PC-9 (cell line): ENCODE results near the gene TLR3. TPM values are rescaled to one million over a fixed set of nuclear protein-coding genes. Genes with fewer than 3 reads are reported as not detected.

Source experiments
- BruUV-seq: library from RNA; stranded (reverse); fragments of 400-500 nt; replicated peaks from 2 replicates; lab custom pipeline; 2021; lab: Mats Ljungman, UMichigan
- CTCF ChIA-PET: fragments of 300-600 bp; sonication (Branson Sonifier 250); formaldehyde crosslinking; loops from one replicate; lab custom pipeline; 2022; ENCODE audit warnings: antibody characterized with exemption; lab: Charles Lee
- POLR2A ChIA-PET: fragments of 300-600 bp; sonication (Branson Sonifier 250); formaldehyde crosslinking; loops from one replicate; lab custom pipeline; 2022; ENCODE audit warnings: antibody characterized with exemption; ENCODE audit not compliant: unreplicated experiment; lab: Charles Lee
- DNase-seq, 2 experiments: peaks; one replicate each; pipeline versions ENCODE4 v3.0.0 to v3.0.0-alpha.2; 2015 to 2022; ENCODE audit warnings: mixed read lengths in 1 of 2
- H2AFZ ChIP-seq: fragments of 200-600 bp; sonication (generic); 2 replicates; pipeline ENCODE4 v1.8.1; 2017; ENCODE audit warnings: antibody characterized with exemption
- H3F3A ChIP-seq: fragments of 200-600 bp; sonication (generic); 2 replicates; pipeline ENCODE4 v1.8.1; 2017; ENCODE audit warnings: antibody characterized with exemption, mild to moderate bottlenecking, low read depth; ENCODE audit not compliant: insufficient read depth
- H3K27ac ChIP-seq: fragments of 200-600 bp; sonication (generic); 2 replicates; pipeline ENCODE4 v1.6.1; 2016; ENCODE audit warnings: mixed run types
- H3K27me3 ChIP-seq: fragments of 200-600 bp; sonication (generic); 2 replicates; pipeline ENCODE4 v1.6.1; 2016; ENCODE audit warnings: low read depth, mixed run types; ENCODE audit not compliant: insufficient read depth
- H3K36me3 ChIP-seq: fragments of 200-600 bp; sonication (generic); 2 replicates; pipeline ENCODE4 v1.6.1; 2016; ENCODE audit warnings: low read depth, mixed run types
- H3K4me1 ChIP-seq: fragments of 200-600 bp; sonication (generic); replicated peaks from 2 replicates; pipeline ENCODE4 v1.6.1; 2016; ENCODE audit warnings: mixed run types; ENCODE audit not compliant: insufficient read depth
- H3K4me2 ChIP-seq: fragments of 200-600 bp; sonication (generic); 2 replicates; pipeline ENCODE4 v1.6.1; 2017; ENCODE audit warnings: mixed run types
- H3K4me3 ChIP-seq: fragments of 200-600 bp; sonication (generic); 2 replicates; pipeline ENCODE4 v1.6.1; 2016; ENCODE audit warnings: mixed run types
- H3K79me2 ChIP-seq: fragments of 200-600 bp; sonication (generic); 2 replicates; pipeline ENCODE4 v1.6.1; 2017; ENCODE audit warnings: low read depth, mixed run types
- H3K9me2 ChIP-seq: fragments of 200-600 bp; sonication (generic); 2 replicates; pipeline ENCODE4 v1.8.1; 2017; ENCODE audit warnings: mild to moderate bottlenecking; ENCODE audit not compliant: insufficient read depth
- H3K9me3 ChIP-seq: fragments of 200-600 bp; sonication (generic); 2 replicates; pipeline ENCODE4 v1.8.1; 2016; ENCODE audit warnings: low read depth; ENCODE audit not compliant: insufficient read depth
- H4K20me1 ChIP-seq: fragments of 200-600 bp; sonication (generic); 2 replicates; pipeline ENCODE4 v1.8.1; 2017; ENCODE audit not compliant: insufficient read depth
- EZH2 ChIP-seq: fragments of 200-600 bp; sonication (generic); IDR thresholded peaks from 2 replicates; pipeline ENCODE4 v1.8.0; 2017; ENCODE audit warnings: antibody characterized with exemption, low read depth
- intact Hi-C: fragments of 100-400 bp; cut with micrococcal nuclease; formaldehyde crosslinking; loops from one replicate; pipeline ENCODE4 v1.10.0; 2022; ENCODE audit not compliant: unreplicated experiment
- total RNA-seq: library from RNA; stranded (reverse); gene quantifications from 2 replicates; pipeline ENCODE4 v1.2.3, GENCODE V29; 2021
- TF ChIP-seq, protein P1 (sequence below): fragments of 200-600 bp; sonication (generic); conservative IDR thresholded peaks from 2 replicates; pipeline ENCODE4 v1.6.1; 2017; ENCODE audit warnings: mixed run types, antibody characterized with exemption, mild to moderate bottlenecking, moderate library complexity

TLR3 gene
- total RNA-seq, 1 experiment from 2014 or later = 10.3 TPM

DNA sequence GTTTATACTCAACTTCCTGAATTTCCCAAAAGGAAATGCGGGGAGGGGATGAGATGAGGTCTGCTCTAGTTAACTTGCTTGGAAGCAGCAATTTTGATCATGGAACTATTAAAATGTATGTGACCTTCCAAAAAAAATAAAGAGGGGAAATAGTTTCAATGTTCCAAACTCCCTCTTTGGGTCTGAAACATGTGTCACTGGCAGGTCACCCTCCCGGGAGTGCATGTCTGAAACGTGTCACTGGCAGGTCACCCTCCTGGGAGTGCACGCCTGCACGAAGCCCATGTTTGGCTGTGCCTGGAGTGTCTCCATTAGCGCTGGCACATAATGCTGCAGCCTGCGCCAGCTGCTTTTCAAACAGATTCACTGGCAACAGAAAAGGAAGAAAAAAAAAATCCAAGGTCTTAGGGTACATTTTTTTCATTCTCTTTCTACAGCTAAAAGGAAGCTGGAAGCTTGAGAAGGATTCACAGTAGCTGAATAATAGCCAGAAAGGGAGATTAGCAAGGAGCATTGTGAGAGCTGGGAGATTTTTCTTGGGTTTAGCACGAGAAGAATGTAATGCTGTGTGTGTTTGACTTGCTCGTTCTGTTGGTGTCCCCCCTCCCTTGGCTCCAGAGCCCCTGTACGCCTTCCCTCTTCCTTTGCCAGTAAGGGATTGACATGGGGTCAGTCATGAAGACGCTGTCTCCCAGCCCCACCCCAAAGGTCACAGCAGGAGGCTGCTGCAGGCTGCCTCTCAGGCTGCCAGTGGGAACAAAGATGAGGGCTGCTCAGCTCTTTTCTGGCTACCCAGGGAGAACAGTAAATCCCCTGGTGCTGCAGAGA, 39.2 kb upstream of the TLR3 start:
- Histone ChIP-seq H3K36me3 (no peaks in the 10 kb centered on the region), H3K4me3 (no peak overlapping the region), H3K4me1 (no peaks in the 10 kb centered on the region), H4K20me1 (no peaks in the 10 kb centered on the region), H3K9me2 (no peaks in the 10 kb centered on the region), H3K4me2 (no peak overlapping the region), H3K27me3 (no peaks in the 10 kb centered on the region), H2AFZ (no peak overlapping the region), H3F3A (no peaks in the 10 kb centered on the region), H3K27ac (no peak overlapping the region), H3K9me3 (no peaks in the 10 kb centered on the region), H3K79me2 (no peaks in the 10 kb centered on the region)
- ChIA-PET POLR2A (interaction anchor here (0.5 kb wide), 1 partner anchor 44 kb away, joined by 5 read pairs; no protein-coding TSS in a partner anchor), CTCF (no interaction called here)
- DNase-seq = no peak
- intact Hi-C loops = loop anchor here (10.0 kb wide), 3 partner anchors 845 to 1895 kb away; partner anchors contain the start of gene SLC25A4
- no TSS peak for BruUV-seq
- TF ChIP-seq EZH2 = no peak
- TF ChIP-seq, protein P1, sequence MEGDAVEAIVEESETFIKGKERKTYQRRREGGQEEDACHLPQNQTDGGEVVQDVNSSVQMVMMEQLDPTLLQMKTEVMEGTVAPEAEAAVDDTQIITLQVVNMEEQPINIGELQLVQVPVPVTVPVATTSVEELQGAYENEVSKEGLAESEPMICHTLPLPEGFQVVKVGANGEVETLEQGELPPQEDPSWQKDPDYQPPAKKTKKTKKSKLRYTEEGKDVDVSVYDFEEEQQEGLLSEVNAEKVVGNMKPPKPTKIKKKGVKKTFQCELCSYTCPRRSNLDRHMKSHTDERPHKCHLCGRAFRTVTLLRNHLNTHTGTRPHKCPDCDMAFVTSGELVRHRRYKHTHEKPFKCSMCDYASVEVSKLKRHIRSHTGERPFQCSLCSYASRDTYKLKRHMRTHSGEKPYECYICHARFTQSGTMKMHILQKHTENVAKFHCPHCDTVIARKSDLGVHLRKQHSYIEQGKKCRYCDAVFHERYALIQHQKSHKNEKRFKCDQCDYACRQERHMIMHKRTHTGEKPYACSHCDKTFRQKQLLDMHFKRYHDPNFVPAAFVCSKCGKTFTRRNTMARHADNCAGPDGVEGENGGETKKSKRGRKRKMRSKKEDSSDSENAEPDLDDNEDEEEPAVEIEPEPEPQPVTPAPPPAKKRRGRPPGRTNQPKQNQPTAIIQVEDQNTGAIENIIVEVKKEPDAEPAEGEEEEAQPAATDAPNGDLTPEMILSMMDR = no peak

DNA sequence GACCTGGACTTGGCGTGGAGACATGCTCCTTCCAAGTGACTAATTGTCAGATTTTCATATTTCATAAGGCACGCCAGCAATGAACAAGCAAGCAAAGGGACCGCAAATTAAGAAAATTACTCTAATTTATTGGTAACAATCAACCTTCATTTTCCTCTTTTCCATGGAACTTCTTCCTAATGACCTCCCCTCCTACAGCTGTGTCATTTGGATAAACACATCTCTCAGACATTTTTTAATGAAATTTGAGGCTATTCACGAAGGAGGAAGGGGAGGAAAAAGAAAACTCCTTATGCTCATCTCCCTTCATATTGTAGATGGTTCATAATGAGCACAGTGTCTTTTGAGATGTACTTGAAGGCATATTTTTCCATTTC, 38.6 kb upstream of the TLR3 start:
- Histone ChIP-seq H2AFZ (no peak overlapping the region), H4K20me1 (no peaks in the 10 kb centered on the region), H3K4me2 (no peak overlapping the region), H3K27ac (no peak overlapping the region), H3K4me3 (no peak overlapping the region), H3K79me2 (no peaks in the 10 kb centered on the region), H3K27me3 (no peaks in the 10 kb centered on the region), H3K9me3 (no peaks in the 10 kb centered on the region), H3K36me3 (no peaks in the 10 kb centered on the region), H3F3A (no peaks in the 10 kb centered on the region), H3K4me1 (no peaks in the 10 kb centered on the region), H3K9me2 (no peaks in the 10 kb centered on the region)
- no TSS peak for BruUV-seq
- POLR2A ChIA-PET = no interaction called here
- intact Hi-C loops = loop anchor here (10.0 kb wide), 3 partner anchors 846 to 1896 kb away; partner anchors contain the start of gene SLC25A4
- TF ChIP-seq, protein P1 = no peak
- TF ChIP-seq EZH2 = no peak
- no peak for DNase-seq
- CTCF ChIA-PET = no interaction called here

DNA sequence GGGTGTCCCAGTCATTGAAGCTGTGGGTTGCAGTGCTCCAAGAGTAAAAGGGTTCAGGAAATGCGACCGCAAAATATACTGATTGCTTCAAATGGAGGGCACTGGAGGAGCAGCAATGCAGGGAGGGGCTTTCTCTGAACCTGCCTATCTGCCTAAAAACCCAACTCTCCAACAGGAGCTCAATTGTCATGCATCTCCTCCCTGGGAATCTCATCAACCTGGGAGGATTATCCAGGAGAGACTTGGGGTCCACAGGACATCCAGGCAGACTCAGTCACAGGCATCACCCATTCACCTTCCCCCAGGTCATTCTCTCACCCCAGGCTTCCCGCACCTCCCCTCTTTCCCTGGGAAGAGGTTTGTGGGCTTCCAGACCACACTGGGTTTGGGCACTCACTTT, 38.2 kb upstream of the TLR3 start:
- no TSS peak for BruUV-seq
- no peaks in the 10 kb centered on the region for H3K4me1 ChIP-seq
- no peak overlapping the region for H3K27ac ChIP-seq
- no peak for DNase-seq
- ChIA-PET CTCF (no interaction called here), POLR2A (no interaction called here)
- no peaks in the 10 kb centered on the region for H3F3A ChIP-seq
- intact Hi-C loops = loop anchor here (10.0 kb wide), 3 partner anchors 846 to 1896 kb away; partner anchors contain the start of gene SLC25A4
- no peaks in the 10 kb centered on the region for H4K20me1 ChIP-seq
- no peak overlapping the region for H2AFZ ChIP-seq
- H3K9me2 ChIP-seq = no peaks in the 10 kb centered on the region
- no peaks in the 10 kb centered on the region for H3K79me2 ChIP-seq
- H3K36me3 ChIP-seq = no peaks in the 10 kb centered on the region
- no peak overlapping the region for H3K4me2 ChIP-seq
- no peak for TF ChIP-seq EZH2
- TF ChIP-seq, protein P1 = no peak
- no peak overlapping the region for H3K4me3 ChIP-seq
- H3K27me3 ChIP-seq = no peaks in the 10 kb centered on the region
- H3K9me3 ChIP-seq = no peaks in the 10 kb centered on the region
